ENCODE results near the gene ENTPD8. TPM values are rescaled to one million over a fixed set of nuclear protein-coding genes. Genes with fewer than 3 reads are reported as not detected.

ENTPD8 gene
- total and polyA plus RNA-seq, 2 donors (not counting 3 experiments of a cell fraction or from before 2014, with no cell fraction given) = 0.44 to 0.51 TPM

DNA sequence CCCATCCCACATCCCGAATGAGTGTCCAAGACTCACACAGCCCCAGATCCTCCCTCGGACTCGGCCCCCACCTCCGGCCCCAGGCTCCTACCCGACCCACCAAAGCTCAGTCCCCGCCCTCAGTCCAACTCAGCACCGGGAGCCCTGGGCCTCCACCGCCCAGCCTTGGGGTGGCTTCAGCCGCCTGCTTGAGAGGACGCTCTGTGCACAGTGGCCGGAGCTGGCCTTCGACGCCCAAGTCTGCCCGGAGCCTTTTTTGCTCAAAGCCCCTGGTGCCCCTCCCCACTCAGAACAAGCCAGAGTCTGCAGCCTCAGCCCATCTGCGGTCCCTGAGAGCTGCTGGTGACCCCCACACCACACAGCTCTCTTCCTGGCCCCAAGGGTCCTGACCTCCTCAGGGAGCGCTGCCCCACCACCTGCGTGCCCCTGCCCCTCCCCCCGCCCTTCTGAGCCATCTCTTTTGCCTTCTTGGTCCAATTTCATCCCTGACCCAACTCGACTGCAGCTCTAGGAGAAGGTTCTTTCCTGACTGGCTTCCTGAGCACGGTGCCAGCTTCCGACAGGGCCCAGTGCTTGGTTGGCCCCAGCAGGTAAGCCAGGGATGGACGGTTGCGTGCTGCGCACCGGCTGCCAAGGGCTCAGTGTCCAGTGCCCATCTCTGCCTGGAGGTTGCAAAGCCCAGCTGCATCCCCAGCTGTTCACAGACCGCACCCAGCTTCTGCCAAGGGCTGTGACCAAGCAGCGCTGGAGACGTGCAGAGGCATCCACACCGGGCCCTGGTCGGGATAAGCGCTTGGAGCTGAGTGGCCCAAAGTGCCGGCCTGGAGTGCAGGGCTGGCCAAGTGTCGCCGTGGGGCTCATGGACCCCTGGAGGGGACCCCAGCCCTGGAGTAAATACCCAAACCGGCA lies 45.6 kb upstream of the ENTPD8 start:
- H3K4me2 ChIP-seq (ENCODE audit: insufficient read depth, low read length) = no peak overlapping the region
- CTCF ChIA-PET = interaction anchor here (0.6 to 0.9 kb wide), 2 partner anchors 19 to 64 kb away, joined by 3 to 6 read pairs; partner anchors contain the start of genes EXD3 and NOXA1
- no peak overlapping the region for H3K9ac ChIP-seq (replicated peaks; ENCODE audit: extremely low read depth, insufficient read depth, low read length)
- DNase-seq (ENCODE audit: low read depth, low spot score) = no peak
- no peak for FAIRE-seq
- no peaks in the 10 kb centered on the region for H3K36me3 ChIP-seq (ENCODE audit: control insufficient read depth in 2 of 2, extremely low read depth in 1 of 2, insufficient read depth in 2 of 2, low read length in 2 of 2)
- H3K9me1 ChIP-seq (replicated peaks; ENCODE audit: control insufficient read depth, extremely low read depth, insufficient read depth, low read length) = no peaks in the 10 kb centered on the region
- intact Hi-C loops (cut with micrococcal nuclease) (no loop called here), dilution Hi-C loops (cut with MboI; ENCODE audit: extremely low pct_ligation_motif_present, low sequenced_read_pairs) (no loop called here)
- H4K20me1 ChIP-seq (replicated peaks; ENCODE audit: control insufficient read depth, extremely low read depth, insufficient read depth, low read length) = no peaks in the 10 kb centered on the region
- H3K9me3 ChIP-seq (replicated peaks; ENCODE audit: control insufficient read depth, insufficient read depth, low read length) = no peaks in the 10 kb centered on the region
- no peak overlapping the region for H3K4me3 ChIP-seq (replicated peaks in 1 of 3; ENCODE audit: insufficient read depth in 1 of 3, low read depth in 1 of 3, low read length in 3 of 3)
- no peak overlapping the region for H2AFZ ChIP-seq (ENCODE audit: low read depth, low read length)
- H3K27ac ChIP-seq (ENCODE audit: insufficient read depth, low read depth, low read length) = no peak overlapping the region
- TF ChIP-seq GATA2 (IDR thresholded peaks at IDR 0.05; ENCODE audit: insufficient read depth, insufficient read length, low read depth, low read length) (no peak), FOS (IDR thresholded peaks at IDR 0.05; ENCODE audit: borderline replicate concordance, insufficient read depth, low read length) (no peak), POLR2AphosphoS5 (IDR thresholded peaks at IDR 0.05; ENCODE audit: insufficient read depth, low read depth, low read length) (no peak), EZH2 (IDR thresholded peaks at IDR 0.05; ENCODE audit: borderline replicate concordance, low read depth, low read length, severe bottlenecking) (no peak), POLR2A (IDR thresholded peaks at IDR 0.05; ENCODE audit: low read depth, low read length) (no peak), MYC (IDR thresholded peaks at IDR 0.05; ENCODE audit: low read depth, low read length) (no peak), JUN (IDR thresholded peaks at IDR 0.05; ENCODE audit: borderline replicate concordance, insufficient read depth, insufficient read length, low read depth) (no peak)
- TF ChIP-seq, protein P1, sequence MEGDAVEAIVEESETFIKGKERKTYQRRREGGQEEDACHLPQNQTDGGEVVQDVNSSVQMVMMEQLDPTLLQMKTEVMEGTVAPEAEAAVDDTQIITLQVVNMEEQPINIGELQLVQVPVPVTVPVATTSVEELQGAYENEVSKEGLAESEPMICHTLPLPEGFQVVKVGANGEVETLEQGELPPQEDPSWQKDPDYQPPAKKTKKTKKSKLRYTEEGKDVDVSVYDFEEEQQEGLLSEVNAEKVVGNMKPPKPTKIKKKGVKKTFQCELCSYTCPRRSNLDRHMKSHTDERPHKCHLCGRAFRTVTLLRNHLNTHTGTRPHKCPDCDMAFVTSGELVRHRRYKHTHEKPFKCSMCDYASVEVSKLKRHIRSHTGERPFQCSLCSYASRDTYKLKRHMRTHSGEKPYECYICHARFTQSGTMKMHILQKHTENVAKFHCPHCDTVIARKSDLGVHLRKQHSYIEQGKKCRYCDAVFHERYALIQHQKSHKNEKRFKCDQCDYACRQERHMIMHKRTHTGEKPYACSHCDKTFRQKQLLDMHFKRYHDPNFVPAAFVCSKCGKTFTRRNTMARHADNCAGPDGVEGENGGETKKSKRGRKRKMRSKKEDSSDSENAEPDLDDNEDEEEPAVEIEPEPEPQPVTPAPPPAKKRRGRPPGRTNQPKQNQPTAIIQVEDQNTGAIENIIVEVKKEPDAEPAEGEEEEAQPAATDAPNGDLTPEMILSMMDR (IDR thresholded peaks at IDR 0.05; ENCODE audit: extremely low read depth in 1 of 2, insufficient read depth in 1 of 2, low read depth in 1 of 2, low read length in 2 of 2) = no peak
- TF ChIP-seq, protein P2, sequence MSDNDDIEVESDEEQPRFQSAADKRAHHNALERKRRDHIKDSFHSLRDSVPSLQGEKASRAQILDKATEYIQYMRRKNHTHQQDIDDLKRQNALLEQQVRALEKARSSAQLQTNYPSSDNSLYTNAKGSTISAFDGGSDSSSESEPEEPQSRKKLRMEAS (IDR thresholded peaks at IDR 0.05; ENCODE audit: insufficient read depth, insufficient read length) = no peak
- H3K4me1 ChIP-seq (ENCODE audit: control insufficient read depth, extremely low read depth, insufficient read depth, low read length) = peaks cover 6% of the 10 kb centered on the region
- POLR2A ChIA-PET = no interaction called here
- no peaks in the 10 kb centered on the region for H3K27me3 ChIP-seq (ENCODE audit: control insufficient read depth in 2 of 2, insufficient read depth in 2 of 2, low read length in 2 of 2)
- no peaks in the 10 kb centered on the region for H3K79me2 ChIP-seq (ENCODE audit: control insufficient read depth, insufficient read depth, low read length)
- no TSS peak for BruUV-seq (replicated peaks)

Measured in endothelial cell of umbilical vein (primary cell).